ENCODE measurements around the gene MPRIP. TPM values are rescaled to one million over a fixed set of nuclear protein-coding genes. Genes with fewer than 3 reads are reported as not detected.
"Not testable (repeated sequence)": the region's sequence is repeated elsewhere in the genome, so short reads cannot be mapped to it uniquely, and the experiment has no call there.

Gene MPRIP
- total RNA-seq, 1 donor from 2014 or later, result 224 TPM

DNA sequence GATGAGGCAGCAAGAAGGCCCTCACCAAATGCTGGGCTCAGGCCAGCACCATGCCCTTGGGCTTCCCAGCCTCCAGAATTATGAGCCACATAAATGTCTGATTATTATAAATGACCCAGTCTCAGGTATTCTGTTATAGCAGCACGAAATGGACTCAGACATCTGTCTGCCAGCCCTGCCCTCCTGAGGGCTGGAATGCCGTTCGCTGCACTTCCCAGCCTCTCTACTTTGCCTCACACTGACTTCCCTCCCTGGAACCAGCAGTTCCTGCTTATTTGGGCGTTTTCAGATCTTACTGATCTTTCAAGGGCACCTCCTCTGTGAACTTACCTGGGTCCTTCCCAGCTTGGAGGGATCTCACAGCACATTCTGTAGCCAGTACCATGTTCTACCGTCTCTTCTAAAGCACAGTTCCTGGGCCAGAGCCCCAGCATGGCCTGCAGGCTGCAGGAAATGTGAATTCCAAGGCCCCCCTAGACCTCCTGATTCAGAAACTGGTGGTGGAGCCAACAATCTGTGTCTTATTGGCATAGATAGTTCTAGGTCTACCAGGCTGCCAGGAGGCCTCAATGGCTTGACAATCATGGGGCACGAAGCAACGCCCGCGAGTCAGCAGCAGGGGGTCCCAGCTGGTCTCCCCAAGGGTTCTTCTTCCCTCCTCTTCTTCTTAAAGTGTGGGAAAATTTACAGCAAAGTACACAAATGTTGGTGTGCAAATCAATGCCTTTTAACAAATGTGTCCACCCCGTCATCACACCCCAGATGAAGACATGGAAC lies 33.4 kb upstream of the MPRIP start:
- peak overlapping the region; percentile 53 for H3K27ac Mint-ChIP-seq
- not testable (repeated sequence) for H3K9me3 Mint-ChIP-seq; H3K27me3 Mint-ChIP-seq (ENCODE audit: low read depth); H3K4me1 Mint-ChIP-seq; H3K36me3 Mint-ChIP-seq; H3K4me3 Mint-ChIP-seq; DNase-seq (ENCODE audit: low spot score in 2 of 2, unreplicated experiment in 2 of 2)

DNA sequence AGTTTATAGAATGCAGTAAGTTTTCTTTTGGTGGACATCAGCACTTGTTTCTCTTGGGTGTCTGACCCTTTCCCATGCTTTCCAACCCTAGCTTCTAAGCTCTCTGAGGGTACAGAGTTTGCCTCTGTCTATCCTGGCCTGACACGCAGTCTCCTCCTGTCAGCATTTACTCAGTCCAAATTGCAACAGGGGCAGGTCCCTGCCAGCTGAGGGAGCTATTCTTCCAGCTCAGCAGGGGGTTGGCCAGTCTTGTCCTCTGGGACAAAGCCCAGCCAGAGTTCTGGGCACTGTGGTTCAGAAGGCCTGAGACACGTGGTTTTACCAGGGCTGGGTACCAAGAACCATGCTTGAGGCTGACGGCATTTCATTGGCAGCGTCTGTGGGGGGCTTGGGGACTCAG lies 32.3 kb upstream of the MPRIP start:
- not testable (repeated sequence) for H3K4me3 Mint-ChIP-seq; DNase-seq (ENCODE audit: low spot score in 2 of 2, unreplicated experiment in 2 of 2); H3K9me3 Mint-ChIP-seq; H3K27me3 Mint-ChIP-seq (ENCODE audit: low read depth); H3K27ac Mint-ChIP-seq; H3K36me3 Mint-ChIP-seq; H3K4me1 Mint-ChIP-seq

DNA sequence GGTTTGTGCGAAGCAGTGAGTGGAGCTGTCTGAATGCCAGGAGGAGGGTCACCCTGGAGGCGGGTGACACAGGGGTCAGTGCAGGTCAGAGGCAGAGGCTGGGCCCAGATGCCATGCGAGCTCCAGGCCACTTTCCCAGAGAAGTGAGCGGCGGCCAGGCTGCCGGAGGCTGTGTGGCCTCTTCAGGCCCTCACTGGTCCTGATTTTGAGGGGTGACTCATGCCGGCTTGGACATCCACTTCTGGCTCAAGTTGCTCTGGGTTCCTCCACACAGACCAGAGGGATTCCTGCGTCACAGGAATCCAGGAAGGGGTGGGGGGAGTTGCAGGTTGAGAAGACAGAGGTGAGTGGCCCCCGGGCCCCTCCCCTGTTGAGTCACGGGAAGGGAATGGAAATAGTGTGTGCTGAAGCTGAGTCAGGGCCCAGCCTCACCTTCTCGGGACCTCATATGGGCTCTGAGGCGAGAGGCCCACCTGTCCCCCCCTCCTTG lies 31.7 kb upstream of the MPRIP start:
- not testable (repeated sequence) for H3K36me3 Mint-ChIP-seq; H3K4me1 Mint-ChIP-seq; H3K9me3 Mint-ChIP-seq; H3K27ac Mint-ChIP-seq; H3K27me3 Mint-ChIP-seq (ENCODE audit: low read depth); H3K4me3 Mint-ChIP-seq; DNase-seq (ENCODE audit: low spot score in 2 of 2, unreplicated experiment in 2 of 2)

DNA sequence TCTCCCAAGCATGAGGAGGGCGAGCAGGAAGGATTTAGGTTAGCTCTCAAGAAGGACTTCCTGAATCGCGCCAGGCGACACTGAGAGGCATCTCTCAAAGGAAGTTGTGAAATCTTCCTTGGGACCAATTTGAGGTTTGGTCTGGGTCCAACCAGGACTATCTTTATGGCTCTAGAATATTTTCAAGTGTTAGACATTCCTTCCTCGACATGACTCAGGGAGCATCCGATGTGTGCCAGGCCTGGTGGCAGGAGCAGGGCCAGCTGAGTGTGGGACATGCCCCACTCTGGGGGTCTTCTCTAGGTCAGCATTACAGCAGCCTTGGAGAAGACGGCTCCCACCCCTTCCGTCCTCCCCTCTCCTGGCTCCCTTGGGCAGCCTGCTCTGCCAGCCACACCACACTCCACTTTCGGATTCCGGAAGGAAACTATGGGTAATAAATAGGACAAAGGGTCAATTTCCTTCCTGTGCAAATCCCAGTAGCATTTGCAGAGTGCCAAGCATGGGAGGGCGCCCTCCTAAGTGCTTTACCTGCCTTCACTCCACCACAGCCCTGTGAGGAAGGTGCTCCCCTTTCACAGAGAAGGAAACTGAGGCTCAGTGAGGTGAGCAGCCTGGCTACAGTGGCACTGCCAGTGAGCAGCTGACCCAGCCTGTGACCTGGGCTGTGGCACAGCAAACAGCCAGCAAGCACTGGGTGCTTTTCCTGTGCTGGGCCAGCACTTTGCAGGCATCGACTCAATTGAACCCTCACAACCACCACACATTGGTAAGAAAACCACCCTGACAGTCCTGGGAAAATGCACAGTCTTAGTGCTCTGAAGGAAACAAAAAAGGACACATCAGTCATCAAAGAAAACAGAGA lies 31.0 kb upstream of the MPRIP start:
- H3K9me3 Mint-ChIP-seq; H3K27me3 Mint-ChIP-seq (ENCODE audit: low read depth); H3K27ac Mint-ChIP-seq; H3K4me3 Mint-ChIP-seq; H3K4me1 Mint-ChIP-seq; DNase-seq (ENCODE audit: low spot score in 2 of 2, unreplicated experiment in 2 of 2); H3K36me3 Mint-ChIP-seq: not testable (repeated sequence)

DNA sequence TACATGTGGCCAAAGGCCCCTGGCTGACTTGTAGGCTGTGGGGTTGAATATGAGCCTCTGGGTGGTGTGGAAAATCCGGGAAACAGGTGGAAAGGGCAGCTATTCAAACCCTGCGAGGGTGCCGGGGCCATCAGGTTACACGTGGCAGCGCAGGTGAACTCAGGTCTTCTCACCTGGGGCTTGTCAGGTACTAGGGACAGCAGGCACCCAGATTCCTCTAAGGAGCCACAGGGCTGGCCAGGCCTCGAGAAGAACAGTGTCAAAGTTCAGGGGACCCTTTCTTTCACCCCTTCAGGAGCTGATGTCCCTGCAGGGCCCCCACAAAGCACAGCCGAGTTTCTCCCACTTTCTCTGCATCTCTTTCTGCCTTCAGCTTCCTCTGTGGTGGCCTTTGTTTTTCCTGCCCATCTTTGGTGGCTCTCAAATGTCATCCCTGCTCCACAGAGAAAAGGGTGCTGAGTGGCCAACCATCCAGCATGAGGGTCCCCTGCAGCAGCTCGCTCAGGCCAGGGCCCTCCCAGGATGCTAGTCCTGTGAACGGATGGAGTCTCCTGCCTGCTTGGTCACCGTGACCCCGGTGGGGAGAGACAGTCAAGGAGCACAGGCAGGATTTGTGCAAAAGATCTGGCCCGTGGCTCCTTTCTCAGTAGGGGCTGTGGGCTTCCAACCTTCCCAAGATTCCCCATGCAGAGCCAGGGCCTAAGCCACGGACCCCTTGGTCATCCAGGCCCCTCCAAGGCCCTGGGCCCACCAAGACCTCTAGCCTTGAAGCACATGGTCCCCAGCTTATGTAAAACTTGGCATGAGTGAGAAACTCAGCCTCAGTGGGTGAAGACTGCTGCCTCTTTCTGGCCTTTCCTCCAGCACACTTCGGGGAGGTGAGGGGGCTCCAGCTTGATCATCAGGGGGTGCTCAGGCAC lies 28.2 kb upstream of the MPRIP start:
- H3K36me3 Mint-ChIP-seq; H3K27me3 Mint-ChIP-seq (ENCODE audit: low read depth); DNase-seq (ENCODE audit: low spot score in 2 of 2, unreplicated experiment in 2 of 2); H3K4me3 Mint-ChIP-seq; H3K9me3 Mint-ChIP-seq; H3K27ac Mint-ChIP-seq: not testable (repeated sequence)
- H3K4me1 Mint-ChIP-seq, result peaks cover 11% of the 10 kb centered on the region

DNA sequence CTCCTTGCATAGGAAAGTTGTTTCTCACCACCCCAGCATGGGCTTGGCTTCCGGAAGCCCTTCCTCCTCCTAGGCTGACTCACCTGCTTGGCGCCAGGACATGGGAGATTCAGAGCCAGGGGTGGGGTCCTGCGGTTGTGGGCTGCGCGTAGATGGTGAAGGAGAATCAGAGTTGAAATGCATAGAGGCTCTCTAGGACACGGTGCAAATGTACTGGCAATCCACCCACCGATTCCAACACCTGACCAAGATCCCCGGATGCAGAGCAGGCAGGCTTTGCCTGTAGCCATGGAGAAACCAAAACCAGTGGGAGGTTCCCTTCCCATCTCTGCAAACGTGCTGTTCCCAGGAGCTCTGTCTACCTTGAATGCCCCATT lies 27.5 kb upstream of the MPRIP start:
- not testable (repeated sequence) for H3K4me3 Mint-ChIP-seq; DNase-seq (ENCODE audit: low spot score in 2 of 2, unreplicated experiment in 2 of 2); H3K27me3 Mint-ChIP-seq (ENCODE audit: low read depth); H3K27ac Mint-ChIP-seq; H3K9me3 Mint-ChIP-seq; H3K36me3 Mint-ChIP-seq
- peaks cover 14% of the 10 kb centered on the region for H3K4me1 Mint-ChIP-seq

DNA sequence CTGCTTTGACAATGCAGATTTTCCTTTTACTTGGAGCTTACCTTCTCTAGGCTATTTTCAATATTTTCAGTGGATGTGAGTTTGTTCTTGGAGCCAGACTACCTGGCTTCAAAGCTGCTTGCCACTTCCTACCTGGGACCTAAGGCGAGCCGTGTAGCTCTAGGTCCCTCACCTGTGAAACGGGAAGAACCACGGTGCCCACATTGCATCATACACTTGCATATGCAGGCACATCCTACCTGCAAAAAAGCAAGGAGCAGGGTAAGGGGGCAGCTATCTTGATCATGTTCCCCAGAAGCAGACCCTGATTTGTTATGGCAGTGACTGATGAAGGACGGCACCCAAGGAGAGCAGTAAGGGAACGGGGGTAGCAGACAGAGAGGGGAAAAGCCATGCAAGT lies 27.0 kb upstream of the MPRIP start:
- Mint-ChIP-seq H3K4me3 (no peak overlapping the region), H3K9me3 (peaks cover 6% of the 10 kb centered on the region), H3K27ac (no peak overlapping the region), H3K27me3 (ENCODE audit: low read depth) (no peaks in the 10 kb centered on the region), H3K4me1 (peaks cover 19% of the 10 kb centered on the region), H3K36me3 (no peaks in the 10 kb centered on the region)
- TF ChIP-seq, protein P1, sequence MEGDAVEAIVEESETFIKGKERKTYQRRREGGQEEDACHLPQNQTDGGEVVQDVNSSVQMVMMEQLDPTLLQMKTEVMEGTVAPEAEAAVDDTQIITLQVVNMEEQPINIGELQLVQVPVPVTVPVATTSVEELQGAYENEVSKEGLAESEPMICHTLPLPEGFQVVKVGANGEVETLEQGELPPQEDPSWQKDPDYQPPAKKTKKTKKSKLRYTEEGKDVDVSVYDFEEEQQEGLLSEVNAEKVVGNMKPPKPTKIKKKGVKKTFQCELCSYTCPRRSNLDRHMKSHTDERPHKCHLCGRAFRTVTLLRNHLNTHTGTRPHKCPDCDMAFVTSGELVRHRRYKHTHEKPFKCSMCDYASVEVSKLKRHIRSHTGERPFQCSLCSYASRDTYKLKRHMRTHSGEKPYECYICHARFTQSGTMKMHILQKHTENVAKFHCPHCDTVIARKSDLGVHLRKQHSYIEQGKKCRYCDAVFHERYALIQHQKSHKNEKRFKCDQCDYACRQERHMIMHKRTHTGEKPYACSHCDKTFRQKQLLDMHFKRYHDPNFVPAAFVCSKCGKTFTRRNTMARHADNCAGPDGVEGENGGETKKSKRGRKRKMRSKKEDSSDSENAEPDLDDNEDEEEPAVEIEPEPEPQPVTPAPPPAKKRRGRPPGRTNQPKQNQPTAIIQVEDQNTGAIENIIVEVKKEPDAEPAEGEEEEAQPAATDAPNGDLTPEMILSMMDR (IDR thresholded peaks at IDR 0.05; ENCODE audit: unreplicated experiment), result no peak
- DNase-seq (ENCODE audit: low spot score in 2 of 2, unreplicated experiment in 2 of 2), result no peak

DNA sequence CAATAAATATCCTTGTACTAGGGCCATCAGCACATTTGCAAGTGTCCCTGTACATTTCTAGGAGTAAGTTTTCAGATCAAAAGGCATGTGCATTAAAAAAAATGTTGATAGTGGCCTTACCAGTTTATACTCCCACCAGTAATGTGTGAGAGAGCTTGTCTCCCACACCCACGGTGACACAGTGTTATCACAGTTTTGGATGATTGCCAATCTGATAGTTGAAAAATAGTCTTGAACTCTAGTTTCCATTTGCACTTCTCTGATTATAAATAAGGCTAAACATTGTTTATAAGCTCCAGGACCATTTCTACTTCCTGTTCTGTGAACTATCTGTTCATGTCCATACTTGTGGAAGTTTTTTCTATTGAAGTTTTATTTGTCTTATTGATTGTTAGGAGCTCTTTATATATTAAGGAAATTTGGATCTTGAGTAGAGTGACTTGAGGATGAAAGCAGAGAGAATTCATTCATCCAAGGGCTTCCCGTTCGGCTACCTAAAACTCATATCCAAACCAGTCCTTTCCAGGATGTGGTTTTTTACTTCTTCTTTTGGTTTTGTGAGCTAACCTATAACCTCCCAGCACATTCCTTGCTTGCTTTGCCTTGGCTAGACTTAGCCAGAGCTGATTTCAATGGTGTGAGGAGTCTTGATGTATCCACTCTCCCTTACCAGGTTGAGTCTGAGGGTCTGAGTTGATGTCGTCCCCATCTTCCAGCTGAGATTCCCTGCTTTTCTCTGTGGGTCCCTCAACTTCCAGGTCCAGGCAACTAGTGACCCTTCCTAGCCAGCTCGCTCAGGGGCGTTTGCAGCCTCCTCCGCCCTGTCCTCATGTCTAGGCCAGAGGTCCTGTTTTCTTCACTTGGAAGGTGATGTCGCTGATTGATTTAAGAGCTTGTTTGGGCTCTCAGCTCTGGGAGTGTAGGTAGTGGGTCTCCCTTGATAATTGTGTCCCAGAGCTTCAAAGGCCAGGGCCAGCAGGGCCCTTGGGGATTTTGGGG lies 25.8 kb upstream of the MPRIP start:
- not testable (repeated sequence) for H3K27ac Mint-ChIP-seq; H3K9me3 Mint-ChIP-seq; DNase-seq (ENCODE audit: low spot score in 2 of 2, unreplicated experiment in 2 of 2); H3K4me3 Mint-ChIP-seq; H3K27me3 Mint-ChIP-seq (ENCODE audit: low read depth); H3K36me3 Mint-ChIP-seq
- H3K4me1 Mint-ChIP-seq, result peaks cover 20% of the 10 kb centered on the region

Data from mesothelial cell of epicardium (in vitro differentiated cells).